Cardiac muscle cell (in vitro differentiated cells and primary cell): ENCODE measurements around the gene RAPGEF4. TPM values are rescaled to one million over a fixed set of nuclear protein-coding genes. Genes with fewer than 3 reads are reported as not detected.

ENCODE experiments used
- DNase-seq, 2 donors: peaks; one replicate each; pipeline versions ENCODE4 v3.0.0 to v3.0.0-alpha.2; 2010 to 2017; ENCODE audit warnings: low read depth in 1 of 2, low spot score in 1 of 2
- H3K27ac ChIP-seq: fragments of 200-600 bp; sonication (generic); 2 replicates; pipeline ENCODE4 v1.5.1; 2016
- H3K27me3 ChIP-seq: fragments of 200-600 bp; sonication (generic); 2 replicates; pipeline ENCODE4 v1.6.0; 2016; ENCODE audit warnings: control low read depth
- H3K36me3 ChIP-seq: fragments of 200-600 bp; sonication (generic); 2 replicates; pipeline ENCODE4 v1.5.1; 2016; ENCODE audit warnings: control low read depth
- H3K4me1 ChIP-seq: fragments of 200-600 bp; sonication (generic); 2 replicates; pipeline ENCODE4 v1.8.1; 2017; ENCODE audit warnings: low read depth, mild to moderate bottlenecking, mixed run types
- H3K4me3 ChIP-seq: fragments of 200-600 bp; sonication (generic); 2 replicates; pipeline ENCODE4 v1.5.1; 2016; ENCODE audit warnings: mild to moderate bottlenecking
- H3K9me3 ChIP-seq: fragments of 200-600 bp; sonication (generic); 2 replicates; pipeline ENCODE4 v1.5.1; 2017; ENCODE audit warnings: low read depth, mild to moderate bottlenecking, control low read depth
- CTCF ChIP-seq: IDR thresholded peaks from 2 replicates; pipeline ENCODE4 v1.5.1; 2012; ENCODE audit warnings: low read depth, mild to moderate bottlenecking, low read length
- polyA plus RNA-seq: library from polyadenylated mRNA; unstranded; fragments of >200 nt; fragmentation: Nextera tagmentation; extraction: Ambion mirVana; gene quantifications from 2 replicates; pipeline ENCODE4 v1.2.1, GENCODE V29; 2016
- total RNA-seq: library from RNA; depleted of rRNA; stranded (reverse); fragments of >200 nt; gene quantifications from 2 replicates; pipeline ENCODE4 v1.2.3, GENCODE V29; 2016

RAPGEF4 gene
- total and polyA plus RNA-seq, 2 experiments from 2014 or later, result 5.3 to 21.2 TPM

GRCh38 chr2:173075781-173076580, 340.3 kb downstream of the RAPGEF4 start, which contains the start of gene MAP3K20:
MAP3K20 (plus strand) TSS chr2:173075846; CDS start chr2:173091032, 15,186 bp downstream.
- DNase-seq, result peak; percentile 78 to 79
- peak; percentile 39 for TF ChIP-seq CTCF
- no peaks in the 10 kb centered on the region for H3K27me3 ChIP-seq
- H3K9me3 ChIP-seq, result no peaks in the 10 kb centered on the region
- H3K4me3 ChIP-seq, result peak within 1 kb of the TSS; percentile 97
- peak within 1 kb of the TSS; percentile 100 for H3K27ac ChIP-seq
- H3K36me3 ChIP-seq, result no peaks in the 10 kb centered on the region
- H3K4me1 ChIP-seq, result peaks cover 45% of the 10 kb centered on the region

- H3K4me1 ChIP-seq, result peaks cover 45% of the 10 kb centered on the region
- peak; percentile 47 to 54 for DNase-seq
- H3K27ac ChIP-seq, result peak overlapping the region; percentile 100
- no peak for TF ChIP-seq CTCF
- no peaks in the 10 kb centered on the region for H3K27me3 ChIP-seq
- H3K4me3 ChIP-seq, result peak overlapping the region; percentile 97
- no peaks in the 10 kb centered on the region for H3K36me3 ChIP-seq
- H3K9me3 ChIP-seq, result no peaks in the 10 kb centered on the region
Measured at GRCh38 chr2:173076581-173077345, 341.1 kb downstream of the RAPGEF4 start.

GRCh38 chr2:173077506-173078177, 342.0 kb downstream of the RAPGEF4 start:
- DNase-seq, result peak; percentile 22 to 51
- H3K4me3 ChIP-seq, result peak overlapping the region; percentile 97
- H3K36me3 ChIP-seq, result no peaks in the 10 kb centered on the region
- H3K4me1 ChIP-seq, result peaks cover 40% of the 10 kb centered on the region
- peak overlapping the region; percentile 100 for H3K27ac ChIP-seq
- H3K9me3 ChIP-seq, result no peaks in the 10 kb centered on the region
- H3K27me3 ChIP-seq, result no peaks in the 10 kb centered on the region
- no peak for TF ChIP-seq CTCF

GRCh38 chr2:173079141-173079540, 343.5 kb downstream of the RAPGEF4 start:
- Histone ChIP-seq H3K36me3 (no peaks in the 10 kb centered on the region), H3K27me3 (no peaks in the 10 kb centered on the region), H3K4me1 (peaks cover 25% of the 10 kb centered on the region), H3K4me3 (no peak overlapping the region), H3K9me3 (no peaks in the 10 kb centered on the region), H3K27ac (peak overlapping the region; percentile 100)
- no peak for TF ChIP-seq CTCF
- no peak for DNase-seq
